Uterus (tissue), 4 donors: ENCODE data around the gene ASB10. TPM values are rescaled to one million over a fixed set of nuclear protein-coding genes. Genes with fewer than 3 reads are reported as not detected.

Source experiments
- DNase-seq, 2 donors: peaks; one replicate each; pipeline ENCODE4 v3.0.0-alpha.2; 2019 to 2020
- H3K27ac ChIP-seq, 2 donors: fragments of 200-600 bp; sonication (generic); 1 replicate in 1 of 2; 2 replicates in 1 of 2; pipeline ENCODE4 v1.5.1; 2016 to 2018
- H3K27me3 ChIP-seq, 2 donors: fragments of 200-600 bp; sonication (generic); one replicate each; pipeline ENCODE4 v1.5.1; 2018 to 2019; ENCODE audit warnings: control low read depth in 1 of 2
- H3K36me3 ChIP-seq, 2 donors: fragments of 200-600 bp; sonication (generic); one replicate each; pipeline ENCODE4 v1.5.1; 2019; ENCODE audit warnings: control low read depth in 1 of 2
- H3K4me1 ChIP-seq, 2 donors: fragments of 200-600 bp; sonication (generic); one replicate each; pipeline ENCODE4 v1.5.1; 2018 to 2019; ENCODE audit warnings: control low read depth in 1 of 2
- H3K4me3 ChIP-seq, 2 donors: fragments of 200-600 bp; sonication (generic); 1 replicate in 1 of 2; 2 replicates in 1 of 2; pipeline ENCODE4 v1.5.1; 2018 to 2019; ENCODE audit warnings: mild to moderate bottlenecking in 1 of 2
- H3K9me3 ChIP-seq, 2 donors: fragments of 200-600 bp; sonication (generic); one replicate each; pipeline ENCODE4 v1.5.1; 2019; ENCODE audit warnings: control low read depth in 1 of 2
- CTCF ChIP-seq, 4 experiments: fragments of 200-600 bp in 2 of 4; fragments of 450-650 bp in 2 of 4; sonication (generic) in 2 of 4; IDR thresholded peaks; one replicate each; pipeline ENCODE4 v1.5.1; 2016 to 2019; ENCODE audit warnings: antibody characterized with exemption in 4 of 4, mild to moderate bottlenecking in 2 of 4, moderate library complexity in 1 of 4
- POLR2A ChIP-seq, 2 donors: fragments of 450-650 bp; IDR thresholded peaks; one replicate each; pipeline ENCODE4 v1.6.1; 2016; ENCODE audit warnings: antibody characterized with exemption in 2 of 2, mild to moderate bottlenecking in 1 of 2, moderate library complexity in 1 of 2
- intact Hi-C: fragments of 100-400 bp; cut with DNase I; formaldehyde crosslinking; loops from one replicate; pipeline ENCODE4 v1.15.1; 2023; ENCODE audit warnings: low total_unique reads
- total RNA-seq, 4 donors: library from RNA; depleted of rRNA in 3 of 4; stranded (reverse); fragments of >200 nt in 3 of 4; gene quantifications; one replicate each; pipeline versions ENCODE4 v1.1.0 to v1.2.4, GENCODE V29; 2014 to 2023
- donor health status: DM: yes; HTN: yes; CAD: no.

The ASB10 gene
- total RNA-seq, 4 donors from 2014 or later = not detected

- H3K4me1 ChIP-seq = no peaks in the 10 kb centered on the region
- no peak for DNase-seq
- TF ChIP-seq POLR2A (IDR thresholded peaks at IDR 0.05) (no peak), CTCF (IDR thresholded peaks at IDR 0.05) (no peak)
- no peak overlapping the region for H3K27ac ChIP-seq
- H3K36me3 ChIP-seq = no peaks in the 10 kb centered on the region
- H3K4me3 ChIP-seq = no peak overlapping the region
- no peaks in the 10 kb centered on the region for H3K27me3 ChIP-seq
- intact Hi-C loops = no loop called here
- H3K9me3 ChIP-seq = no peaks in the 10 kb centered on the region
Observed at GRCh38 chr7:151173386-151174245, 13.4 kb downstream of the ASB10 start.

GRCh38 chr7:151172273-151173141 lies 14.5 kb downstream of the ASB10 start:
- Histone ChIP-seq H3K9me3 (no peaks in the 10 kb centered on the region), H3K4me1 (peaks cover 0 to 6% of the 10 kb centered on the region in 2 donors), H3K27ac (no peak overlapping the region), H3K27me3 (peaks cover 0 to 7% of the 10 kb centered on the region in 2 donors), H3K4me3 (no peak overlapping the region), H3K36me3 (no peaks in the 10 kb centered on the region)
- DNase-seq = peak; percentile 65 to 78
- intact Hi-C loops = no loop called here
- TF ChIP-seq CTCF (IDR thresholded peaks at IDR 0.05) = peak; percentile 100
- no peak for TF ChIP-seq POLR2A (IDR thresholded peaks at IDR 0.05)

- intact Hi-C loops = no loop called here
- Histone ChIP-seq H3K27ac (no peak overlapping the region), H3K4me3 (no peak overlapping the region)
Observed at GRCh38 chr7:151168787-151169162, 18.3 kb downstream of the ASB10 start.

GRCh38 chr7:151168003-151168786 lies 18.9 kb downstream of the ASB10 start:
- Histone ChIP-seq H3K4me3 (peak overlapping the region in 1 of 2 donors; percentile 34), H3K9me3 (no peaks in the 10 kb centered on the region), H3K27ac (no peak overlapping the region), H3K36me3 (no peaks in the 10 kb centered on the region), H3K27me3 (peaks cover 7 to 24% of the 10 kb centered on the region in 2 donors), H3K4me1 (peaks cover 0 to 15% of the 10 kb centered on the region in 2 donors)
- intact Hi-C loops = no loop called here
- DNase-seq = no peak
- TF ChIP-seq POLR2A (IDR thresholded peaks at IDR 0.05) (no peak), CTCF (IDR thresholded peaks at IDR 0.05) (peak in 3 of 4 experiments; percentile 15 to 51 (median 37))

More at GRCh38 chr7:151168787-151169162, 18.3 kb downstream of the ASB10 start:
- TF ChIP-seq POLR2A (IDR thresholded peaks at IDR 0.05) (no peak), CTCF (IDR thresholded peaks at IDR 0.05) (no peak)
- Histone ChIP-seq H3K27me3 (peaks cover 7 to 20% of the 10 kb centered on the region in 2 donors), H3K4me1 (peaks cover 0 to 15% of the 10 kb centered on the region in 2 donors), H3K9me3 (no peaks in the 10 kb centered on the region), H3K36me3 (no peaks in the 10 kb centered on the region)
- DNase-seq = no peak
